Measurements from ENCODE around the gene RBM24.

The RBM24 gene

GRCh38 chr6:17291778-17292177 lies 10.6 kb downstream of the RBM24 start:
- no peak for TF ChIP-seq MAX (IDR thresholded peaks at IDR 0.05; ENCODE audit: low read depth, low read length)
- TF ChIP-seq POLR2A (IDR thresholded peaks at IDR 0.05; ENCODE audit: extremely low read depth, insufficient read length): no peak
- TF ChIP-seq MYC (IDR thresholded peaks at IDR 0.05; ENCODE audit: low read depth, low read length): no peak
- no peak for TF ChIP-seq CTCF (IDR thresholded peaks at IDR 0.05; ENCODE audit: low read depth, low read length)
- DNase-seq (ENCODE audit: low read depth): no peak
- no peak overlapping the region for H3K4me3 ChIP-seq (ENCODE audit: low read depth, low read length)

GRCh38 chr6:17292600-17293133 lies 11.5 kb downstream of the RBM24 start:
- no peak overlapping the region for H3K4me3 ChIP-seq (ENCODE audit: low read depth, low read length)
- no peak for TF ChIP-seq CTCF (IDR thresholded peaks at IDR 0.05; ENCODE audit: low read depth, low read length)
- no peak for TF ChIP-seq MAX (IDR thresholded peaks at IDR 0.05; ENCODE audit: low read depth, low read length)
- TF ChIP-seq MYC (IDR thresholded peaks at IDR 0.05; ENCODE audit: low read depth, low read length): no peak
- no peak for TF ChIP-seq POLR2A (IDR thresholded peaks at IDR 0.05; ENCODE audit: extremely low read depth, insufficient read length)
- no peak for DNase-seq (ENCODE audit: low read depth)

- H3K4me3 ChIP-seq (ENCODE audit: low read depth, low read length): no peak overlapping the region
- TF ChIP-seq CTCF (IDR thresholded peaks at IDR 0.05; ENCODE audit: low read depth, low read length): no peak
- no peak for TF ChIP-seq POLR2A (IDR thresholded peaks at IDR 0.05; ENCODE audit: extremely low read depth, insufficient read length)
- TF ChIP-seq MAX (IDR thresholded peaks at IDR 0.05; ENCODE audit: low read depth, low read length): no peak
- TF ChIP-seq MYC (IDR thresholded peaks at IDR 0.05; ENCODE audit: low read depth, low read length): no peak
- DNase-seq (ENCODE audit: low read depth): no peak
These were observed 12.2 kb downstream of the RBM24 start for GRCh38 chr6:17293395-17293794.

GRCh38 chr6:17297271-17298080 lies 16.3 kb downstream of the RBM24 start:
- no peak overlapping the region for H3K4me3 ChIP-seq (ENCODE audit: low read depth, low read length)
- no peak for DNase-seq (ENCODE audit: low read depth)
- TF ChIP-seq MYC (IDR thresholded peaks at IDR 0.05; ENCODE audit: low read depth, low read length): no peak

GRCh38 chr6:17298257-17298656 lies 17.1 kb downstream of the RBM24 start:
- no peak for DNase-seq (ENCODE audit: low read depth)

More at GRCh38 chr6:17298257-17298656, 17.1 kb downstream of the RBM24 start:
- H3K4me3 ChIP-seq (ENCODE audit: low read depth, low read length): no peak overlapping the region
- TF ChIP-seq MAX (IDR thresholded peaks at IDR 0.05; ENCODE audit: low read depth, low read length): no peak
- TF ChIP-seq MYC (IDR thresholded peaks at IDR 0.05; ENCODE audit: low read depth, low read length): no peak
- TF ChIP-seq POLR2A (IDR thresholded peaks at IDR 0.05; ENCODE audit: extremely low read depth, insufficient read length): no peak
- no peak for TF ChIP-seq CTCF (IDR thresholded peaks at IDR 0.05; ENCODE audit: low read depth, low read length)
